Adrenal gland (tissue), 12 donors: ENCODE measurements around the gene HS3ST1. TPM values are rescaled to one million over a fixed set of nuclear protein-coding genes. Genes with fewer than 3 reads are reported as not detected.
A peak's percentile ranks its signal among the peaks of the same experiment; 100 is the strongest.

Experiments used
- DNase-seq, 7 donors: peaks; one replicate each; pipeline ENCODE4 v3.0.0-alpha.2; 2019 to 2020
- H3K27ac ChIP-seq, 5 donors: fragments of 200-600 bp; sonication (generic) in 4 of 5; 1 replicate in 3 of 5; 2 replicates in 2 of 5; pipeline versions ENCODE4 v1.5.1 to v1.8.0; 2016 to 2020; ENCODE audit warnings: mild to moderate bottlenecking in 1 of 5
- H3K27me3 ChIP-seq: fragments of 200-600 bp; 2 replicates; pipeline ENCODE4 v1.8.0; 2021
- H3K36me3 ChIP-seq, 2 donors: fragments of 200-600 bp; replicated peaks in 1 of 2; 1 replicate in 1 of 2; 2 replicates in 1 of 2; pipeline versions ENCODE4 v1.5.1 to v1.8.0; 2018 to 2022
- H3K4me1 ChIP-seq, 2 donors: fragments of 200-600 bp; replicated peaks in 1 of 2; 1 replicate in 1 of 2; 2 replicates in 1 of 2; pipeline versions ENCODE4 v1.5.1 to v1.8.0; 2018 to 2021
- H3K4me3 ChIP-seq, 4 donors: fragments of 200-600 bp; sonication (generic) in 3 of 4; one replicate each; pipeline ENCODE4 v1.5.1; 2016 to 2018
- H3K9me3 ChIP-seq, 3 donors: fragments of 200-600 bp; sonication (generic) in 1 of 3; replicated peaks in 1 of 3; 1 replicate in 2 of 3; 2 replicates in 1 of 3; pipeline versions ENCODE4 v1.5.1 to v1.8.0; 2016 to 2021
- CTCF ChIP-seq, 6 experiments: fragments of 450-650 bp in 4 of 6; fragments of 200-600 bp in 2 of 6; sonication (generic) in 1 of 6; IDR thresholded peaks; 1 replicate in 5 of 6; 2 replicates in 1 of 6; pipeline versions ENCODE4 v1.5.1 to v1.8.0; 2016 to 2021; ENCODE audit warnings: antibody characterized with exemption in 6 of 6, mild to moderate bottlenecking in 2 of 6, moderate library complexity in 1 of 6
- POLR2A ChIP-seq, 2 donors: fragments of 450-650 bp; IDR thresholded peaks; one replicate each; pipeline ENCODE4 v1.6.1; 2017; ENCODE audit warnings: antibody characterized with exemption in 2 of 2, mild to moderate bottlenecking in 2 of 2, moderate library complexity in 1 of 2
- WGBS, 4 donors: extraction: QIAGEN DNeasy Blood & Tissue Kit in 2 of 4; methylation state at CpG; one replicate each; pipeline versions ENCODE4 v1.1.5 to v1.1.7; 2013 to 2017; 5-methylcytosine and 5-hydroxymethylcytosine counted together
- intact Hi-C, 2 donors: fragments of 100-400 bp; cut with DNase I; formaldehyde crosslinking; loops; one replicate each; pipeline versions ENCODE4 v1.14.1 to v1.15.0; 2022 to 2023
- polyA plus RNA-seq, 3 donors: library from polyadenylated mRNA; stranded (reverse); fragments of 200-250 nt in 2 of 3; fragments of 350-450 nt in 1 of 3; fragmentation: Illumina TruSeq in 1 of 3; extraction: RNeasy Lipid Tissue Mini Kit (QIAGEN cat#74804) in 1 of 3; gene quantifications; one replicate each; pipeline ENCODE4 v1.2.3, GENCODE V29; 2013 to 2014
- total RNA-seq, 9 donors: library from RNA; depleted of rRNA in 4 of 9; stranded (reverse); fragments of >200 nt in 4 of 9; fragments of 120-200 nt in 1 of 9; fragmentation: NEBNext Ultra II Directional in 1 of 9; extraction: Animal tissue kit (Norgen Biotek cat#: 25700) in 1 of 9; gene quantifications; one replicate each; pipeline versions ENCODE4 v1.1.0 to v1.2.4, GENCODE V29; 2013 to 2023
- donor health status: healthy with polysubstance abuse.
- donor health status: Bipolar disorder and iron deficiency.
- donor health status: DM: yes; HTN: yes; CAD: no.
- donor health status: DM: no; HTN: no; CAD: no.
- donor health status: DM: no; HTN: no; CAD: no.
- donor health status: DM: yes; HTN: yes; CAD: no.

HS3ST1 gene
- total and polyA plus RNA-seq, 12 donors = 0.60 to 7.8 (median 2.4) TPM

DNA sequence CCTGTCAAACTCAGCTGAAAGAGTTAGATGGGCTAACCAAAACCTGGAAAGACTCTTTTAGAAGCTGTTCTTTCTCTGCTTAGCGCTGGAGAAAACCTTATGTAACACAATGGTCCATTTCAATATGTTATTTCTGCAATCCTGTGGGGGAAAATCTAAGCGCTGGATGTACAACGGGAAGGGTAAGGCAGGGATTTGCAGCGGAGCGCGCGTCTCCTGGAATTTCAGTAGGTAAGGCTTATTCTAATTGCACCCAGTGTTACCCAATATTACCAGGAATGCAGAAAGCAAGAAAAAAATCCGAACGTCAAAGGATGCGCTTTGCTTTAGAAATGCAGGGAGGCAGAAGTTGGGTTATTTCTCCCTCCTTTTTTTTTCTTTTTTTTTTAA is 2.0 kb downstream of the HS3ST1 start:
- Histone ChIP-seq H3K4me1 (peaks cover 3 to 26% of the 10 kb centered on the region in 2 donors), H3K36me3 (no peaks in the 10 kb centered on the region), H3K27me3 (no peaks in the 10 kb centered on the region), H3K27ac (no peak overlapping the region), H3K4me3 (peak overlapping the region in 1 of 4 donors; percentile 64), H3K9me3 (no peaks in the 10 kb centered on the region)
- TF ChIP-seq POLR2A (IDR thresholded peaks at IDR 0.05) (no peak), CTCF (IDR thresholded peaks at IDR 0.05) (no peak)
- intact Hi-C loops = loop anchor here (5.0 to 10.0 kb wide), 3 partner anchors 298 to 854 kb away; no protein-coding TSS in a partner anchor
- WGBS, 4 donors = 57 to 74% (median 64%) methylated on average over 10 of the region's 10 CpGs
- no peak for DNase-seq

DNA sequence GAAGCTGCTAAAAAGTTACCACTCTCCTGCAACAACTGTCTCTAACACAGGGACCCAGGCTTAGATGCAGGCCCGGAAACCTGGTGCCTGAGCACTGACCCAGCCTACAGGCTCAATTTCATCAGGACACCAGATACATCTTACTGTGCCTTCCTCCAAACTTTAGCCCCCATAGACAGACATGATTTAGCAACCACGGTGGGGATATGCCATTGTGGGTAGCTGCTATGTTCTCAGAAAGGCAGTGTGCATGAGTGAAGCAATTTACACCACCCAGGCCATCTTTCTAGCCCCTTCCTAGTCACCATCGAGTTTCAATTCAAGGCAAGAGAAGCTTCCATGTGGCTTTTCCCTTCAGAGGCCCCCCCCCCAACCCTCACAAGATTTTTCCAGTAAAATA is 2.7 kb downstream of the HS3ST1 start:
- DNase-seq = no peak
- no peak overlapping the region for H3K4me3 ChIP-seq
- no peaks in the 10 kb centered on the region for H3K36me3 ChIP-seq
- H3K9me3 ChIP-seq = no peaks in the 10 kb centered on the region
- intact Hi-C loops = loop anchor here (5.0 to 10.0 kb wide), 3 partner anchors 299 to 854 kb away; no protein-coding TSS in a partner anchor
- TF ChIP-seq CTCF (IDR thresholded peaks at IDR 0.05) (no peak), POLR2A (IDR thresholded peaks at IDR 0.05) (no peak)
- no peaks in the 10 kb centered on the region for H3K27me3 ChIP-seq
- WGBS, 4 donors = 81 to 90% (median 85%) methylated on average over 2 to 3 of the region's 3 CpGs
- H3K27ac ChIP-seq = no peak overlapping the region
- peaks cover 3 to 26% of the 10 kb centered on the region in 2 donors for H3K4me1 ChIP-seq

DNA sequence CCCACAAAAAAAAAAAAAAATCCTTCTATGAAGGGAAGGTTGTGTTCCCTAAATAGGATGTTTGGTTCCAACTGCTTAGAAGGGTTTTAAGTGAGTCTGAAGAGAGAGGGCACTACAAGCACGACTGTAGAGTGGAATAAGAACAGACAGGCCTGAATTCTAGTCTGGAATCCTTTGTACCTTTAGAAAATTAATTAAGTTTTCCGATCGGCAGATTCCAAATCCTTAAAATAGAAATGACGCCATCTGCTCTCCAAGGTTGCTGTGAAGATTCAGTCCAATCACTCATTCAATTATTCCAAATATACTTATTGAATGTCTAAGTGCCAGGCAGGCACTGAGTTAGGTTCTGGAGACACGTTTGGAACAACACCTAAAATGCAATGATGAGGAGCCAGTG is 3.8 kb downstream of the HS3ST1 start:
- intact Hi-C loops = loop anchor here (5.0 to 10.0 kb wide), 3 partner anchors 300 to 853 kb away; no protein-coding TSS in a partner anchor
- Histone ChIP-seq H3K27ac (no peak overlapping the region), H3K36me3 (no peaks in the 10 kb centered on the region), H3K4me3 (no peak overlapping the region), H3K27me3 (no peaks in the 10 kb centered on the region), H3K4me1 (peaks cover 3 to 19% of the 10 kb centered on the region in 2 donors), H3K9me3 (no peaks in the 10 kb centered on the region)
- WGBS, 4 donors = 67 to 82% (median 75%) methylated on average over 5 of the region's 5 CpGs
- DNase-seq = no peak
- TF ChIP-seq CTCF (IDR thresholded peaks at IDR 0.05) (no peak), POLR2A (IDR thresholded peaks at IDR 0.05) (no peak)

DNA sequence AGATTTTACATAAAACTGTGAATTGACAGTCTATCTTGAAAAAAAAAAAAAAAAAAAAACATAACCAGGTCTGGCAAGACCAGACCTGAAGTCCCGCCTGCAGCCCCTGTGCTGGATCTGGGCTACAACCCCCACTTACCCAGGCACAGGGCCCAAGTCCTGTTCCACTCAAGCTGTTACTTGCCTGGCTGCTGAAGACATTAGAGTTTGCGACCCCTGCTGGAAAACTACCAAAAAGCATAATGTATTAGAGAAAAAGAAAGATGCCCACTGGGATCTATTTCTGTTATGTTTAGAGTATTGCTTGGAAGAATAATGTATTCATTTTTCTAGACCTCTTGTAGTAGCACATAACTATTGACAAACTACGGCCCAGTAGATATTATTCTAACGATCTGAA is 4.7 kb downstream of the HS3ST1 start:
- Histone ChIP-seq H3K4me3 (no peak overlapping the region), H3K36me3 (no peaks in the 10 kb centered on the region), H3K4me1 (peaks cover 3 to 18% of the 10 kb centered on the region in 2 donors), H3K9me3 (no peaks in the 10 kb centered on the region), H3K27me3 (no peaks in the 10 kb centered on the region), H3K27ac (no peak overlapping the region)
- intact Hi-C loops = loop anchor here in 1 of 2 donors (10.0 kb wide), 1 partner anchor 301 kb away; no protein-coding TSS in a partner anchor
- peak in 1 of 7 donors; percentile 29 for DNase-seq
- TF ChIP-seq CTCF (IDR thresholded peaks at IDR 0.05) (peak in 2 of 6 experiments; percentile 20 to 26), POLR2A (IDR thresholded peaks at IDR 0.05) (no peak)
- WGBS, 4 donors = 69 to 73% (median 73%) methylated on average over 4 of the region's 4 CpGs
